GM10266 (cell line): ENCODE data around the gene POLD2.

Experiments
- DNase-seq: peaks from one replicate; pipeline ENCODE4 v3.0.0; 2012; ENCODE audit errors: extremely low spot score
- TF ChIP-seq, protein P1 (sequence below): IDR thresholded peaks from 2 replicates; pipeline ENCODE4 v1.5.1; 2012; ENCODE audit warnings: mild to moderate bottlenecking, low read depth; ENCODE audit not compliant: control insufficient read depth, insufficient read depth; ENCODE audit errors: missing control alignments

The POLD2 gene

GRCh38 chr7:44078521-44078920, 44.8 kb downstream of the POLD2 start:
- TF ChIP-seq, protein P1, sequence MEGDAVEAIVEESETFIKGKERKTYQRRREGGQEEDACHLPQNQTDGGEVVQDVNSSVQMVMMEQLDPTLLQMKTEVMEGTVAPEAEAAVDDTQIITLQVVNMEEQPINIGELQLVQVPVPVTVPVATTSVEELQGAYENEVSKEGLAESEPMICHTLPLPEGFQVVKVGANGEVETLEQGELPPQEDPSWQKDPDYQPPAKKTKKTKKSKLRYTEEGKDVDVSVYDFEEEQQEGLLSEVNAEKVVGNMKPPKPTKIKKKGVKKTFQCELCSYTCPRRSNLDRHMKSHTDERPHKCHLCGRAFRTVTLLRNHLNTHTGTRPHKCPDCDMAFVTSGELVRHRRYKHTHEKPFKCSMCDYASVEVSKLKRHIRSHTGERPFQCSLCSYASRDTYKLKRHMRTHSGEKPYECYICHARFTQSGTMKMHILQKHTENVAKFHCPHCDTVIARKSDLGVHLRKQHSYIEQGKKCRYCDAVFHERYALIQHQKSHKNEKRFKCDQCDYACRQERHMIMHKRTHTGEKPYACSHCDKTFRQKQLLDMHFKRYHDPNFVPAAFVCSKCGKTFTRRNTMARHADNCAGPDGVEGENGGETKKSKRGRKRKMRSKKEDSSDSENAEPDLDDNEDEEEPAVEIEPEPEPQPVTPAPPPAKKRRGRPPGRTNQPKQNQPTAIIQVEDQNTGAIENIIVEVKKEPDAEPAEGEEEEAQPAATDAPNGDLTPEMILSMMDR: no peak
- no peak for DNase-seq

DNA sequence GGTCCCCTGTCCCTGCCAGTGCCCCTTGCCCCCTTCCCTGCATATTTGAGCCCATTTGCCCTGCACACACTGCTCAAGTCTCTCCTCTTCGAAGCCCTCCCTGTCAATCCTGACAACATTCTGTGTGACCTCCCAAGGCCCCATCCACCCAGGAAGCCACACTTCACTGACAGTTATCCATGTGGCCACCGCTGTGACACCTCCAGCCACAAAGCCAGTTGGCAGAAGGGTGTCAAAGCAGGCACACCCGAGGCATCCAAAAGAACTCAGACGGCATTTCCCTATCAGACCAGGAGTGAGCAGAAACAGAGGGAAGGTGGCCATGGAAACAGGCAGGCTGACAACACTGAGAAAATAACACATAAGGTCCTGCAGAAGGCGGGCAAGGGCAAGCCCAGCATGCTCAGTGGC, 45.7 kb downstream of the POLD2 start:
- no peak for DNase-seq
- TF ChIP-seq, protein P1: no peak

GRCh38 chr7:44077061-44077460, 46.3 kb downstream of the POLD2 start:
- DNase-seq: no peak
- TF ChIP-seq, protein P1: no peak

DNA sequence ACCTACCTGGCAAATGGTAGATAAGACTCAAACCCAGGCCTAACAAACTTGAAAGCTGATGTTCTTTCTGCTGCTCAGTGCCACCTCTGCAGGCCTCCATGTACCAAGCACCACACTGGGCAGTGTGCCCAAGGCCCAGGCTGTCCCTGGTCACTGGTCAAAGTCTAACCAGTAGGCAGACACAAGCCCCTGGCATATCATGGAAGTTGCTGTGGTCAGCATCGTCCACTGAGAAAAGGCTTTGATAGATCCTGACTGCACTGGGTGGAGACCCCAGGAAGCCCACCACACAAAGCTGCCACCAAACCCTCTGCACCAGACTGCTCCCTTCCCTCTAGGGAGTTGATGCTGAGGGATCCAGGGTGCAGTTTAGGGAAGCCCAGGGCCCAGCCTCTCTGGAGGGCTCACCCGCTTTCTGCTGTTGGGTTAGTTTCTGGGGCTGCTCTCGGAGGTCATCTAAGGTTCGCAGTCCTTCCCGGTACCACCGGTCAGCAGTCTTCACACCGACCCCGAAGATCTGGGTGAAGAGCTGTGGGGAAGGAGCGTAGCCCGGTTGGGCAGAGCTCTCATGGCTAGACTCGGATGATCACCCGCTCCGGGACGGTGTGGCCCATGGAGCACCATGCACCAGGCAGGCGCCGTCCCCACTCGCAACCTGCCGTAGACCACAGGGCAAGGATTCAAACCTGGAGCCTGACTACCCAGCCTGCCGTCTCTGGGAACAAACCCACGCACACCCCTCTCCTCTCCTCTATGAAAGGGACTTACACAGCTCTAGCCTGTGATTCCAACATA, 47.0 kb downstream of the POLD2 start:
- no peak for DNase-seq
- TF ChIP-seq, protein P1: no peak

DNA sequence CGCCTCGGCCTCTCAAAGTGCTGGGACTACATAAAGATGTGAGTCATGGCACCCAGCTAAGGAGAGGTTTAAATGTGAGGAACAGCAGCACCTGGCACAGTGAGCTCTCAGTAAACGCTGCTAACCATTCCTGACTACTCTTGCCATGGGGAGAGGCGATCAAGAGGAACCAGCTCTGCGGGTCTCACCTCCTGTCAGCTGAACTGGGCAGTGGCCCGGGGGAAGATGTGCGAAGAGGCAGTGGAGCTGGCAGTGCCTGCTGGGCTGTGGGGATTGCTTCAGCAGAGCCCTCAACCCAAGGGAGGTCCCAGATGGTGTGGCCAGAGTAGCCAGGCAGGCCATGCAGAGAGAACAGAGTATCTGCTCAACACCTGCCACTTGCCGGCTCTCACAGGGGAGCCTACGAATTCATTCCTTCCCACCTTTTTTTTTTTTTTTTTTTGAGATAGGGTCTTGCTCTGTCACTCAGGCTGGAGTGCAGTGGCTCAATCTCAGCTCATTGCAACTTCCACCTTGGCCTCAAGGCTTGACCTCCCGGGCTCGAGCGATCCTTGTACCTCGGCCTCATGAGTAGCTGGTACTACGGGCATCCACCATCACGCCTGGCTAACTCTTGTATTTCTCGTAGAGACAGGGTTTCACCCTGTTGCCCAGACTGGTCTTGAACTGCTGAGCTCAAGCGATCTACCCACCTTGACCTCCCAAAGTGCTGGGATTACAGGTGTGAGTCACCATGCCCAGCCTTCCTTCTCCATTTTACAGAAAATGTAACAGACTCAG, 47.9 kb downstream of the POLD2 start:
- DNase-seq: no peak
- TF ChIP-seq, protein P1: no peak

DNA sequence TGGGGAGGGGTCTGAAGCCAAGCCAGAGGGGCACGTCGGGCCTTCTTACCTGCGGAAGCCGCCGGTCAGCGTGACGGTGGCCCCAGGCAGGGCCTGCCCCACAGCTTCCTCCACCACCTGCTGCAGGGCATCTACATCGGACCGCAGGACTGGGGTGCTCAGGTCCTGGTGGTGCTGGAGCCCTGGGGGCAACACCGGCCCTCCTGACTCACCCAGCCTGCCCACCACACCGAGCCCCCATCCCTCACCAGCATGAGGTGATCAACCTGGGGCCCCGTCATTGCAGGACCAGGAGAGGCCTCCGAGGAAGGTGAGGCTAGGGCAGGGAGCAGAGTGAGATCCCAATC, 49.0 kb downstream of the POLD2 start:
- DNase-seq: no peak
- TF ChIP-seq, protein P1: no peak
